GM12892 (cell line): Measurements from ENCODE around the gene PCSK1.

Experiments
- POLR2AphosphoS5 ChIP-seq: IDR thresholded peaks from 2 replicates; pipeline ENCODE4 v1.6.1; 2011; ENCODE audit warnings: low read depth, low read length, control low read depth
- TAF1 ChIP-seq: IDR thresholded peaks from 2 replicates; pipeline ENCODE4 v1.6.1; 2011; ENCODE audit warnings: low read depth, mild to moderate bottlenecking, control low read depth, low read length, borderline replicate concordance

GRCh38 chr5:96453394-96453793 is 20.3 kb upstream of the PCSK1 start:
- TF ChIP-seq POLR2AphosphoS5 (no peak), TAF1 (no peak)
